ENCODE measurements around the gene C16orf96. TPM values are rescaled to one million over a fixed set of nuclear protein-coding genes. Genes with fewer than 3 reads are reported as not detected.

C16orf96 gene
- total RNA-seq, 1 donor from 2014 or later, result 0.45 TPM

DNA sequence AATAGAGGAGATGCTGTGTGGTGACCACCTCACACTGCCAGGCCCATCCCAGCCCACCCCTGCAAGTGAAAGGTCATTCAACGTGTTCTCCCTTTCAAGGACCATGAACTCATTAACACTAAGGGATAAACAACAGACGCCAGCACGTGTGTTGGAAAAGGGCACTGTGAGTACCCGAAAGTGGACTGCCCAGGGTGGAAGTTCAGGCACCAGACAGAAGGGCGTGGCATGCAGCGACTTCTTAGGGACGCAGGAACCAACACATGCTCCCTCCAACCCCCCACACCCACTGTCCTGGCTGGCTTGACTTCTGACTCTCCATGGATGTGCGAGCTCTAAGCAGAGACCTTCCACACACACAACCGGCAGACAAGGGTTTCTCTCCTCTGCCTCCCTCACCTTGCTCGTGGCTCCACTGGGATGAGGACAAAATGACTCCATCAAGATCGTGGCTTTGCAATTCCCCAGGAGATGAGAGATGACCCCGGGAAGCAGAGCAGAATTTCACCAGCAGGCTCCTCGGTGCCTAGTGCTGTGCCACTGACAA is 47.6 kb downstream of the C16orf96 start:
- no peaks in the 10 kb centered on the region for H3K36me3 Mint-ChIP-seq
- H3K27ac Mint-ChIP-seq, result no peak overlapping the region
- DNase-seq (ENCODE audit: low spot score in 2 of 2, unreplicated experiment in 2 of 2), result no peak
- TF ChIP-seq, protein P1, sequence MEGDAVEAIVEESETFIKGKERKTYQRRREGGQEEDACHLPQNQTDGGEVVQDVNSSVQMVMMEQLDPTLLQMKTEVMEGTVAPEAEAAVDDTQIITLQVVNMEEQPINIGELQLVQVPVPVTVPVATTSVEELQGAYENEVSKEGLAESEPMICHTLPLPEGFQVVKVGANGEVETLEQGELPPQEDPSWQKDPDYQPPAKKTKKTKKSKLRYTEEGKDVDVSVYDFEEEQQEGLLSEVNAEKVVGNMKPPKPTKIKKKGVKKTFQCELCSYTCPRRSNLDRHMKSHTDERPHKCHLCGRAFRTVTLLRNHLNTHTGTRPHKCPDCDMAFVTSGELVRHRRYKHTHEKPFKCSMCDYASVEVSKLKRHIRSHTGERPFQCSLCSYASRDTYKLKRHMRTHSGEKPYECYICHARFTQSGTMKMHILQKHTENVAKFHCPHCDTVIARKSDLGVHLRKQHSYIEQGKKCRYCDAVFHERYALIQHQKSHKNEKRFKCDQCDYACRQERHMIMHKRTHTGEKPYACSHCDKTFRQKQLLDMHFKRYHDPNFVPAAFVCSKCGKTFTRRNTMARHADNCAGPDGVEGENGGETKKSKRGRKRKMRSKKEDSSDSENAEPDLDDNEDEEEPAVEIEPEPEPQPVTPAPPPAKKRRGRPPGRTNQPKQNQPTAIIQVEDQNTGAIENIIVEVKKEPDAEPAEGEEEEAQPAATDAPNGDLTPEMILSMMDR (IDR thresholded peaks at IDR 0.05; ENCODE audit: unreplicated experiment), result no peak
- H3K27me3 Mint-ChIP-seq (ENCODE audit: low read depth), result peaks cover 5% of the 10 kb centered on the region
- no peak overlapping the region for H3K4me3 Mint-ChIP-seq
- H3K9me3 Mint-ChIP-seq, result no peaks in the 10 kb centered on the region
- no peaks in the 10 kb centered on the region for H3K4me1 Mint-ChIP-seq

DNA sequence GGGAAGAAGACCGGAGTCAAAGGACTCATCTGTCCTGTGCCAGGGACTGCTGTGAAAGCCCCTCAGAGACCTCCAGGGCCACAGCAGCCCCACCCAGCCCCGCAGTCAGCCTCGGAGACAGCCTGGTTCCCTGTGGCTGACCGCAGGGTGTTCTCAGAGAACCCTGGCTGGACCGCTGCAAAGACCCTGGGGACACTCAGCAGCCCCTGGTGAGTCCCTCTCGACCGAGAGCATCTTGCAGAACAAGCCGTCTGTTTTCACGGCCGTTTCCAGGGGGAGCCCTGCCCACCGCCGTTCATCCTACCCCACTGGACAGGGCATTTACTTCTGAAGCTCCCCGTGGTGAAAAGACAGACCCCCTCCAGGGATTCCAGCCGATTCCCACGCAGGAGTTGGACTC is 48.3 kb downstream of the C16orf96 start:
- TF ChIP-seq, protein P1 (IDR thresholded peaks at IDR 0.05; ENCODE audit: unreplicated experiment), result no peak
- no peak for DNase-seq (ENCODE audit: low spot score in 2 of 2, unreplicated experiment in 2 of 2)
- H3K27ac Mint-ChIP-seq, result no peak overlapping the region
- H3K27me3 Mint-ChIP-seq (ENCODE audit: low read depth), result peaks cover under 1% of the 10 kb centered on the region
- no peak overlapping the region for H3K4me3 Mint-ChIP-seq
- H3K4me1 Mint-ChIP-seq, result no peaks in the 10 kb centered on the region
- no peaks in the 10 kb centered on the region for H3K9me3 Mint-ChIP-seq
- H3K36me3 Mint-ChIP-seq, result no peaks in the 10 kb centered on the region

DNA sequence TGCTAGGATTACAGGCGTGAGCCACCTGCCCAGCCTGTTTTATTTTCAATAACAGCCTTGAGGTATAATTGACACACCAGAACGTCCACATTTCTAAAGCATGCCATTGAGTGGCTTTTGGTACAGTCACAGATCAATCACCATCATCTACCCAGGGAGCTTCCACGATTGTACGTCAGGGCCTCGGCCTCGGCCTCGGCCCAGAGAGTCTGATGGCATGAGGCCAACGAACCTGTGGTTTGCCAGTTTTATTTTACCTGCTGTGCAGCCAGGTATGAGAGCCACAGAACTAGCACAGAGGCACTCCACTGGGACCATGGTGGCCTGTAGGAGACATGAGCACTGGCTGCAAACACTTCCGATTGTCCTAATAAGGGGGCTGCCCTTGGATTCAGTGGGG is 50.2 kb downstream of the C16orf96 start:
- Mint-ChIP-seq H3K4me1 (peaks cover 2% of the 10 kb centered on the region), H3K9me3 (no peaks in the 10 kb centered on the region), H3K4me3 (no peak overlapping the region), H3K36me3 (no peaks in the 10 kb centered on the region), H3K27ac (no peak overlapping the region), H3K27me3 (ENCODE audit: low read depth) (no peaks in the 10 kb centered on the region)
- TF ChIP-seq, protein P1 (IDR thresholded peaks at IDR 0.05; ENCODE audit: unreplicated experiment), result no peak
- no peak for DNase-seq (ENCODE audit: low spot score in 2 of 2, unreplicated experiment in 2 of 2)

DNA sequence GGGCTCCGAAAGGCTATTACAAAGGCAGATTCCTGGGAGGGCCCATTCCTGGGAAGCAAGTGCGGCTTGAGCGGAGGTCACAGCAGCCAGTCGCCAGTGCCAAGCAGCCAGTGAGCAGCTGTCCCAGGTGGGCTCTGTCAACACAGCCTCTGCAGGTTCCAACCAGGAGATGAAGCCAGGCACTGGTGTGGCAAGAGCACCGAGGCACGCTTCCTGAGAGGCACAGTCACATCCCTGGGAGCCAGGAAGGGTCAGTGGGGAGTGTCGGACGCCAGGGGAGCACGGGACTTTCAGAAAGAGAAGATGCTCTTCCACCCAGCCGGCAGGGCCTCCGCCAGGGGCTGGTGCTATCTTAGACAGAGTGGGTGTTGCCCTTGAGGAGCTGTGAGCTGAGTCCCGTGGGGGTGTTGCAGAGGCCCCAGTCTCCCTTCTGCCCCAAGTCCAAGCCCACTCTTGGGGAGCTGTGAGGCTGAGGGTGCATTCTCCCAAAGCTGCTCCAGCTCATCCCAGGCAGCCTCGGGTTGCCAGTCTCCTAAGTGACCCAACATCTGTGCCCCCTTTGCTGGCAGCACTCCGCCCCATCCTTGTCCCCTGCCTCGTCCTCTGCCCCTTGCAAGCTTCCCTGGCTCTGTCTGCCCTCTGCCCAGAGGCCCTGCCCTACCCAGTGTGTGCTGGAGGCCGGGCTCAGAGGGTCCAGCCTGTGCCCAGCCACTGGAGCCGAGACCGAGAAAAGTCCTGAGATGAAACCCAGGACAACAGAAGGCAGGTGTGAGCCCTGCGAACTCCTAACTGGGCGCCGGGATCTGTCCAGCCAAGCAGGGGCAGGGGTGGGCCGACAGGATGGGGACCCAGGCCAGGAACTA is 51.9 kb downstream of the C16orf96 start:
- TF ChIP-seq, protein P1 (IDR thresholded peaks at IDR 0.05; ENCODE audit: unreplicated experiment), result no peak
- H3K27me3 Mint-ChIP-seq (ENCODE audit: low read depth), result no peaks in the 10 kb centered on the region
- no peaks in the 10 kb centered on the region for H3K9me3 Mint-ChIP-seq
- no peak overlapping the region for H3K27ac Mint-ChIP-seq
- no peaks in the 10 kb centered on the region for H3K36me3 Mint-ChIP-seq
- no peak overlapping the region for H3K4me3 Mint-ChIP-seq
- DNase-seq (ENCODE audit: low spot score in 2 of 2, unreplicated experiment in 2 of 2), result no peak
- peaks cover 7% of the 10 kb centered on the region for H3K4me1 Mint-ChIP-seq

DNA sequence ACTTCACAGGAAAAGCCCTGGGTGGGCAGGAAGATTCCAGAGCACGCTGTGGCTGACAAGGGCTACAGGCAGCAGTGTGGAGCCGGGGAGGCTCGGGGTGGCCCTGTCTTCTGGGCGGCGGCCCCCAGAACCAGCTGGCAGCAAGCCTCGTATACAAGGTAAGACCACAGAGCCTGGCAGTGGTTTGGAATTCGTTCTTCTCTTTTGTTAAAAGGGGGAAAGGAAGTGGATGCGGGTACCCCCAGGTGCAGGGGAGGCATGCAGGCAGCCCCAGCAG is 52.5 kb downstream of the C16orf96 start:
- Mint-ChIP-seq H3K27ac (no peak overlapping the region), H3K36me3 (no peaks in the 10 kb centered on the region), H3K9me3 (no peaks in the 10 kb centered on the region), H3K27me3 (ENCODE audit: low read depth) (no peaks in the 10 kb centered on the region), H3K4me3 (no peak overlapping the region), H3K4me1 (peaks cover 11% of the 10 kb centered on the region)
- TF ChIP-seq, protein P1 (IDR thresholded peaks at IDR 0.05; ENCODE audit: unreplicated experiment), result no peak
- DNase-seq (ENCODE audit: low spot score in 2 of 2, unreplicated experiment in 2 of 2), result no peak
